Raji (cell line): ENCODE results near the gene MAPKAP1.

Experiments used
- POLR2A ChIP-seq: IDR thresholded peaks from 2 replicates; pipeline ENCODE4 v1.6.1; 2011; ENCODE audit warnings: low read depth, low read length, control low read depth; ENCODE audit not compliant: insufficient read depth

The MAPKAP1 gene

DNA sequence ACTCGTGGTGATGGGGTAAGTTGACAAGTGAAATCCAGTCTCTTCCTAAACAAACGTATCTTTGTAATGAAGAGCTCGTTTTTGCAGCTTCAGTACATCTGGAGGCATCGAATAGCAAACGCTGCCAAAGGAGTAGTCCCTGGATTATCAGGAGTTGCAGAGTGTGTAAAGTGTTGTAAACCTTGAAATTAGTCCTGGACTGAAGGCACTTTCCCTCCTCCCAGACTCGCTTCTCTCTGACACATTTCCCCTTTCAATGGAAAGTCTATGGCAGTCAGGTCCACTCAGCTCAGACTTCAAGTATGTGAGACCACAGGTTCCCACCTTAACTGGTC, 38.6 kb upstream of the MAPKAP1 start:
- no peak for TF ChIP-seq POLR2A

DNA sequence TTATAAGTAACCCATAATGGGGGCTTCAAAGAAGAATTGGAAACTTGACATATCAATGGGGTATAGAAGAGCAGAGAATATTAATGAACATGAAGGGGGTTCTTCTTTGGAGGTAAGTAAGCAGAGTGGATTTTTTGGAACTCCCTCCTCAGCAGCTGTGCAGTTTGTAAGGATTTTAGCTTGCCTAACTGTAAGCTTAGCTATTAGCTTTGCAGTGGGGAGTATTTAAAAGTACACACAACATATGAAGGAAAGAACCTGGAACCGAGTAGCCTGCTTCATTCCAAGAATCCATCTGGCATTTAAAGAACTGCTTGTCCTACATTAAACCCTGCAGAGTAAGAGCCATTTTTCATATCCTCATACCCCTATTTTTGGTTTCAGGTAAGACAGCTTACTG, 38.0 kb upstream of the MAPKAP1 start:
- no peak for TF ChIP-seq POLR2A

DNA sequence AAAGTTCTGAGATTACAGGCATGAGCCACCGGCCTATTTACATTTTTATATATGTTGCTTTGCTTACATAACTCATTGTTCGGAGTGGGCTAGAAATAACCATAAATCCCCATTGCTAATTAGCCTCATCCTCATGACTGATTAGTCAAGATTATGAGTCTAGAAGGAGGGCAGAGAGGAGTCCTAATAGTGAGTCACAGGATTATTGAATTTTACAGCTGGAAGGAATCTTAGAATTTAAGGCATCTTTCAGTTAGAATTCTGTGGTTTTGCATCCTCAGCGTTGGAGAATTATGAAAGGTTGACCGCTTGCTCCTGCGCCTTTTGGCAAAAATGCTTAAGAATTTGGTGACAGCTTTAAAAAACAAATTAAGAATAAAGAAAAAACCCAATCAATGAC, 37.6 kb upstream of the MAPKAP1 start:
- no peak for TF ChIP-seq POLR2A

DNA sequence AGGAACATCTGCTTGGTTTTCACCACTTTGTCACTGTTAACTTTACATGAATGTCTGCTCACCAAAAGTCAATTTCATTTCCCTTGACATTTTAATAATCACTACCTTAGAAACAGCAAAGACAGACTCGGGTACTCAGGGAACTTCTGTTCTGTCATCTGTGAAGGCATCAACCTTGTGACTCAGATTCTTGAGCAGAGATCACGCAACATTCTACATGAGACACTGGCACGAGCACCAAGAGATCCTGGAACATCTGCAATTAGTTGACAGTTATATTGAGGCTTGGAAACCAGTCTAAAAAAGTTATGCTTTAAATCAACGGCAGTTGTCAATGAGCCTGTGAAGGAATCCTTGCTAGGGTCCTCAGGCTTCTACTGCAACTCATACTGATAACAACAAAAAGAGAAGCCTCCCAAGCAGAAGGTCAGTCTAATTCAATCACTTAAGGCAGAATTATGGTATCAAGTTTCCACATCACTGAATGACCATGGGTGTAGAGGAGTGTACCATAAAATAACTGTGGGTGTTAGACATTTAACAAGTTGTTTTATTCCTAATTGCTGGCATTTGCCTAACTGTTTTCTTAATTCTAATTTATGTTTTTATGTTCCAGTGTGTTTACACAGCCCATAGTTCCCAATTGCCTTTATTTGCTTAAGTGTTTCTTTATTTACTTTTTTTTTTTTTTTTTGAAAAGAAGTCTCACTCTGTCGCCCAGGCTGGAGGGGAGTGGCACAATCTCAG, 36.8 kb upstream of the MAPKAP1 start:
- no peak for TF ChIP-seq POLR2A

DNA sequence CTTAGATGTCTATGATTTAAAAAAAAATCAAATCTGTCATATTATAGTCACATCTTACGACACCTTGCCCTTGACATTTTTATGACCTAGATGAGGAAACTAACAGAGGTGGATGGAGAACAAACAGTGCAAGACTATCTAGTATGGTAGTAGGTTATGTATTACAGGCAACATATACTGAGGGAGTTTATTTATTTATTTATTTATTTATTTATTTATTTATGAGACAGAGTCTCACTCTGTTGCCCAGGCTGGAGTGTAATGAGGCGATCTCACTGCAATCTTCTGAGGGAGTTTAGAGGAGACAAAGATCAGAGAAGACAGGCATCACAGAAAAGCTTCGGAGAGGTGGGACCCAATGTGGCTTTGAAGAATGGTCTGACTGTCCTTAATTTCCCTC, 35.6 kb upstream of the MAPKAP1 start:
- no peak for TF ChIP-seq POLR2A

DNA sequence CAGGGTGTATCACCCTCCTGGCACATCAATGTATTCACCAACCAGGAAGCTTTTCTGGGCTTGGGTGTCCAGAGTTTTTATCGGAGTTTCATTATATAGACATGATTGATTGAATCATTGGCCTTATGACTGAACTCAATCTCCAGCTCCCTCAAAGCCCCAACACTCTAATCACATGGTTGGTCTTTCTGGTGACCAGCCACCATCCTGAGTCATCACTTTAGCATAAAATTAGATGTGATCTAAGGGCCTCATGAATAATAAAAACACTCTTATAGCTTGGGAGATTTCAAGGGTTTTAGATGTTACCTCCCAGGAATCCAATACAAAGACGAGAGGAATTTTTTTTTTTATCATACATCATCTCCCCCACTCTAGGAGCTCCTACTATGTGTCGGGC, 32.4 kb upstream of the MAPKAP1 start:
- TF ChIP-seq POLR2A = no peak

DNA sequence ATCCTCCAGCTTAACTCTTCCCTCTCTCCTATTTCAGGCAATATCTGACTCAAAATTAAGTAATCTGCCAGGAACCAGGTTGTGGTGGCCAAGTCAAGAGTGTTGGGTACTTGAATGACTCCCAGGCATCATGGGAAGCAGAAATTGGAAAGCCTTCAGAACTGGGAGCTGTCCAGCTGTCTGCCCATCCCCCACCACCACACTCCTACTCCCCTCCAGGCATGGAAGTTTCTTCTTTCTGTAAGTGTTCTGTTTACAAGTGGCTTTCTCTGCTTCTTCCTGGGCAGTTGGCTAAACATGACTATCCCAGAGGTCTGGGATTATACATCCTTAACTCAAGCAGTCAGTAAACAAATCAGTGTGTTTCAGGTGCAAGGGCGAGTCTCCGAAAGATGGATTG, 25.6 kb upstream of the MAPKAP1 start:
- no peak for TF ChIP-seq POLR2A

DNA sequence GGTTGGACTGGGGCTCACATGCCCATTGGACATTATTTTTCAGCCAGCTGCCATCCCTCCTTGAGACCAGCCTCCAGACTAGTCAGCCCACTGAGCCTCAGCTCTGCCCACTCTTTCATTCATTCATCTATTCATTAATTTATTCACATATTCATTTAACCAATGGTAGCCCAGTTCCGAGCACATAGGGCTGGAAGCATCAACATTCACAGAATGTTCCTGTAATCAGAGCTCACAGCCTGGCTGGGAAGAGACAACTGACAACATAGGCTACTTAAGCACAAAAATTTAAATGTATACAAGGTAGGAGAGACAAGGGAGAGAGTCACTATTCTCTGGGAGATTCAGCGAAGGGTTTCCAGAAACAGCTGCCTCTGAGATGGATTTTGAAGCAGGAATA, 23.2 kb upstream of the MAPKAP1 start:
- TF ChIP-seq POLR2A = no peak

DNA sequence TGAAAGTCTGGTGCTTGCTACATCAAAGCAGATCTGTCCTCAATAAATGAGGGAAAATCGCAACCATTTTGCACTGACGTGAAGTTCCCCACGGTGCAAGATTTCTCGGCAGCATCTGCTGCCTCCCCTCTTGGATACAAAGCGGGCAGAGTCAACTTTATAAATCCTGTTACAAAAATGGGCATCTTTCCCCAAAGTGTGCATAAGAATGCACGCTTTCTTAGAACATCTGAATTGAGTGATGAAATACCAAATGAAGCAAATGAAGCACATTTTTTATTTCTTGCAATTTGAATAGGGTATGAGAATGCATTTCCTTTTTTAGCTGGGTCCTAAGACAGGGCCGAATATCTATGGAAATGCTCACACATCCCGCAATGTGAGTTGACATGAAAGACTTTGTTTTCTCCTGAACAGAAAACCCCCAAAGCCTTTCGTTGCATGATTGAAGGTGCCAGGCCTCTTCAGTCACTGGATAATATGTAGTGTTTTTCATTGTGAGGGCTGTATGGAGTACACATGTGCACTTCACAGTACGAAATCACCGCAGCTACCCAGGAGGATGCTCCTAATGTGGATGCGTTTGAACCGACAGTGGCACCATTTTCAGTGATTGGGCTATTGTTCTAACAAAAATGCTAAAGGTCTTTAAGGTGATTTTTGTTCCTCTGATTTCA, 19.6 kb upstream of the MAPKAP1 start:
- no peak for TF ChIP-seq POLR2A

DNA sequence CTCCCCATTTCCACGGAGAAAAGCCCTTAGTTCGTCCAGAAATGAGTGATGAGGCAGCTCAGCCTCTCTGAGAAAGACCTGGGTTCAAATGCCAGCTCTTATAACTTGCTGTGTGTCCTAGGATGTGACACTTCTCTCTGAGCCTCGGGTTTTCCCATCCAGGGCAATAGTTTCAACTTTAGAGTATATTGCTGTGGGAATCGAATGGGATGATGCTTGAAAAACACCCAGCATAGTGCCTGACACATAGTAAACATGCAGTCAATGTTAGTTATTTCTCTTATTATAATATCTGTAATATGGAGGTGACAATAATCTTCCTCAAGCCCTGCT, 430 bp upstream of the MAPKAP1 start:
- TF ChIP-seq POLR2A = no peak

DNA sequence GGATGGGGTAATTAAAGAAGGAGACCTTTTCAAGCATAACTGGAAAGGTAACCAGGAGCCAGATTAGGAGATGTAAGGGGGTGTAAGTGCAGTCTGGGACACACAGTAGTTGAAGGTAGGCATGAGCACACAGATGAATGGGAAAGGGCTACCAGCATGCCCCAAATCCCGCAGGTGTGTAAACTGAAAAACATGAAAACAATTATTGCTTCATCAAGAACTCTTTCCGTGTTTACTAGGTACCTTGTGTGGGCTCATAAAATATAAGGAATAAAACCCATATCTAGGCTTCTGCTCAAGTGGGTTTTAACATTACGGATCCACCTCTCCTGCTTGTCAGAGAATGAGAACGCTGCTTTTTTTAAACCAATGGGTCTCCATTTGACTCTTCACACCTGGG, 1.1 kb downstream of the MAPKAP1 start:
- no peak for TF ChIP-seq POLR2A

DNA sequence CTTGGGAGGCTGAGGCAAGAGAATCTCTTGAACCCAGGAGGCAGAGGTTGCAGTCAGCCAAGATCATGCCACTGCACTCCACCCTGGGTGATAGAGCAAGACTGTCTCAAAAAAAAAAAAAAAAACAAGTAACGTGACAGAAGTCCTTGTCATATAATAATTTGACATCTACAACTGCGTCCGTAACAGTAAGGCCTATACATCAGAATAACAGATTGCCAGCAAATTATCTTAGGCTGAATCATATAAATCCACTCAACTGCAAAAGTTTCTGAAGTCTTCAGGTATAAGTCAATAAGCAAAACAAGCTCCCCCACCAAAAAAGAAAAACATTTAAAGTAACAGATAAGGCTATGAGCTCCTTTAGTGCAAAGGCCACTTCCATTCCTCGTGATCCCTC, 3.3 kb downstream of the MAPKAP1 start:
- no peak for TF ChIP-seq POLR2A

DNA sequence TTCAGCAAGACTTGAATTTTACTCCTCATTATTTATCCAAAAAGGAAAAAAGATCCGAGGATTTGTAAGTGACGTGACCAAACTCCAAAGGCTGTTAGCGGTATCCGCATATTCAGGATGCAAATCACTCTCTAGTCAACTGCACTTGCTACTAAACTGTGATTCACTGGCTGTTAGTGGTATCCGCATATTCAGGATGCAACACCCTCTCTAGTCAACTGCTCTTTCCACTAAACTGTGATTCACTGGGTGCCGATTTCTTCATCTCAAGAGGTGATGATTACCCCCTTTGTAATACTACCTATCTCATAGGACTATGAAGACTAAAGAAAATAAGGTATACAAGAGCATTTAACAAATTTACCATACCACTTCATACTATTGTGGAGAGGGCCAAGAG, 5.7 kb downstream of the MAPKAP1 start:
- TF ChIP-seq POLR2A = no peak

DNA sequence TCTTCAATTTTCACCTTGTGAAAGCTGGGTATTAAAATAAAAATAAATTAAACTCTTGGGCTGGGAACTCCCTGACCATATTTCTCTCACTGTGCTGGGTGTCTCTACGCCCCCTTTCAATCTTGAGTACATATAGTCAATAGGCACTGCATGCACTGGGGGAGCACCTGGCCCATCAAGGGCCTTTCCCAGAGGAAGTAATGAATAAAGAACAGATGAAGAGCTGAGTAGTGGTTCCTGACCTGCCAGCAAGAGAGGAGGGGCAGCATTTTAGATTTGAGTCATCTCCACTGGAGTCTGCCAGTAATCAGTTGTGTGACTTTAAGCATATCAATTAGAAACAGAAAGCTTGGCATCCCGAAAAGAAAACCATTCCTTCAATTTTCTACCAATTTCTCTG, 6.2 kb downstream of the MAPKAP1 start:
- no peak for TF ChIP-seq POLR2A

DNA sequence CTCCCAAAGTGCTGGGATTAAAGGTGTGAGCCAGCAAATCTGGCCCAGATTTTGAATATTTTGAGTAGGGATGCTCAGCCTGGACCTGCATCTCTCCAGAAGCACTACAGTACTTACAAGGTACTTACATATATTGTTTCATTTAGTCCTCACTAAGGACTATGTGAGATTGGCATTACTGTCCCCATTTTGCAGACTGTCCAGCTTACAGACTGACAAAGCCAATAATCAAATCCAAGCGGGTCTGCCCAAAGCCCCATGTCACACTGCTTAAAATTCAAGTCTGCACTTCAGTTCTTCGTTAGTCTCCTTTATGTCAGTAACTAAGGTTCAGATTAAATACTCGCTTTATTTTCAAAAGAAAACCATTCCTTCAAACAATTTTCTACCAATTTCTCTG, 7.1 kb downstream of the MAPKAP1 start:
- no peak for TF ChIP-seq POLR2A

DNA sequence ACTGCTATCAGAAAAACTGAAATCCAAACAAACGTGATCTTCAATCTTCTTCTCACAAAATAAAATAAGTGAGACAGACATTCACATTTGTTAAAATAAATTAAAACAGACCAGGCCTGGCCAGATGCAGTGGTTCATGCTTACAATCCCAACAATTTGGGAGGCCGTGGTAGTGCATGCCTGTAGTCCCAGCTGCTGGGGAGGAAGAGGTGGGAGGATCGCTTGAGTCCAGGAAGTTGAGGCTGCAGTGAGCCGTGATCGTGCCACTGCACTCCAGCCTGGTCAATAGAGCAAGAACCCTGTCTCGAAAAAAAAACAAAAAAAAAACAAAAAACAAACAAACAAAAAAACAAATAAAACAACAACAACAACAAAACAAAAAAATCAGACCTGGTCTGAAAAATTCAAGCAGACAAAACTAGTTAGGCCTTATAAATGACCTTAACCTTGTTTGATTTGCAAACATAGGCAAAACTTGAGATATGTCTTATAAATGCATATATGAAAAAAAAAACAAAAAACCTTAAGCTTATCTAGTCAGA, 10.8 kb downstream of the MAPKAP1 start:
- TF ChIP-seq POLR2A = no peak

DNA sequence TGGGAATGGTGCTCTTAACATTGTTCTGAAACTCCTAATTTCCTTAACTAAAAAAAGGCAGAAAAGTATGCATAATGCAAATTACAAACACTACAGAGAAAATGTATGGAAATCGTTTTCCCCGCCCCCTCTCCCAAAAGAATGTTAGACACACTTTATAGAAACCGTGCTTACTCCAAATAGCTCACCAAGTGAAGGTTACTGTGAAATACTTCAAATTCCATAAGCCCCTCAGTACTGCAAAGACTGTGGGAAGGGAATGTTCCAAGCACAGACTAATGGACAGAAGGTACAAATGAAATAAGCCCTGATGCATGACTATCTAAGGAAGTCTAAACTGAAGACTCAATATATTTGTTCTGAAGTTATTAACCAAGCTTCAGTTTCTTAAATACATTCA, 12.5 kb downstream of the MAPKAP1 start:
- TF ChIP-seq POLR2A = no peak
